ENCODE measurements around the gene UCP3.

UCP3 gene

GRCh38 chr11:73982595-73982989 is 26.3 kb downstream of the UCP3 start, which contains the start of gene UCP2:
Gene UCP2, minus strand, starts transcription at chr11:73982843. Its CDS starts 4,465 bp downstream, at chr11:73978378.
- peak within 1 kb of the TSS; percentile 74 for H3K4me3 ChIP-seq (ENCODE audit: low read depth, low read length)
- no peak for TF ChIP-seq CTCF (IDR thresholded peaks at IDR 0.05; ENCODE audit: low read depth, low read length)

GRCh38 chr11:73981051-73981805 is 27.7 kb downstream of the UCP3 start:
- no peak overlapping the region for H3K4me3 ChIP-seq (ENCODE audit: low read depth, low read length)
- no peak for TF ChIP-seq CTCF (IDR thresholded peaks at IDR 0.05; ENCODE audit: low read depth, low read length)

GRCh38 chr11:73980001-73980961 is 28.6 kb downstream of the UCP3 start:
- no peak for TF ChIP-seq CTCF (IDR thresholded peaks at IDR 0.05; ENCODE audit: low read depth, low read length)
- no peak overlapping the region for H3K4me3 ChIP-seq (ENCODE audit: low read depth, low read length)

- no peak for TF ChIP-seq CTCF (IDR thresholded peaks at IDR 0.05; ENCODE audit: low read depth, low read length)
- H3K4me3 ChIP-seq (ENCODE audit: low read depth, low read length): no peak overlapping the region
Observed at GRCh38 chr11:73978576-73979086, 30.3 kb downstream of the UCP3 start.

GRCh38 chr11:73977856-73978519 is 30.9 kb downstream of the UCP3 start:
- no peak for TF ChIP-seq CTCF (IDR thresholded peaks at IDR 0.05; ENCODE audit: low read depth, low read length)
- H3K4me3 ChIP-seq (ENCODE audit: low read depth, low read length): no peak overlapping the region

GRCh38 chr11:73976451-73977151 is 32.3 kb downstream of the UCP3 start:
- no peak overlapping the region for H3K4me3 ChIP-seq (ENCODE audit: low read depth, low read length)
- TF ChIP-seq CTCF (IDR thresholded peaks at IDR 0.05; ENCODE audit: low read depth, low read length): no peak

All from WI38 (cell line).